Activated CD4-positive, alpha-beta T cell treated with anti-CD3 and anti-CD28 coated beads for 36 hours (primary cell): ENCODE measurements around the gene ANKRD13D. TPM values are rescaled to one million over a fixed set of nuclear protein-coding genes. Genes with fewer than 3 reads are reported as not detected.

Source experiments
- ATAC-seq: fragments of 200-7000 bp; cut with Tn5 transposase; one replicate; pipeline ENCODE4 v1.10.0; 2021; ENCODE audit warnings: mild to moderate bottlenecking, moderate library complexity
- CTCF ChIA-PET: fragments of 350-600 bp; sonication (Branson Sonifier 250); formaldehyde crosslinking; loops from one replicate; lab custom pipeline; 2021; ENCODE audit warnings: antibody characterized with exemption; lab: Charles Lee
- POLR2A ChIA-PET: fragments of 350-600 bp; sonication (Branson Sonifier 250); formaldehyde crosslinking; loops from one replicate; lab custom pipeline; 2021; ENCODE audit warnings: antibody characterized with exemption, inconsistent platforms; lab: Charles Lee
- DNase-seq: peaks from one replicate; pipeline ENCODE4 v3.0.0-alpha.2; 2020
- H3K27ac Mint-ChIP-seq: one replicate; pipeline ENCODE4 v1.8.0; 2021; ENCODE audit warnings: mixed read lengths
- H3K27me3 Mint-ChIP-seq: one replicate; pipeline ENCODE4 v1.8.0; 2021; ENCODE audit warnings: mixed read lengths
- H3K36me3 Mint-ChIP-seq: one replicate; pipeline ENCODE4 v1.8.0; 2021; ENCODE audit warnings: low read depth, mixed read lengths
- H3K4me1 Mint-ChIP-seq: one replicate; pipeline ENCODE4 v1.8.0; 2021; ENCODE audit warnings: mixed read lengths
- H3K4me3 Mint-ChIP-seq: one replicate; pipeline ENCODE4 v1.8.0; 2021; ENCODE audit warnings: mild to moderate bottlenecking, moderate library complexity, mixed read lengths
- H3K9me3 Mint-ChIP-seq: one replicate; pipeline ENCODE4 v1.8.0; 2021; ENCODE audit warnings: low read depth, mixed read lengths
- intact Hi-C, 2 experiments: fragments of 100-400 bp; cut with DNase I in 1 of 2; cut with micrococcal nuclease in 1 of 2; formaldehyde crosslinking; loops; one replicate each; pipeline versions ENCODE4 v1.14.2 to v1.15.1; 2022 to 2024; cut with DNase I, micrococcal nuclease
- total RNA-seq, 2 experiments: library from RNA; stranded (reverse); gene quantifications; one replicate each; pipeline ENCODE4 v1.2.3, GENCODE V29; 2021

ANKRD13D gene
- total RNA-seq, 2 experiments from 2014 or later = 44.9 to 69.5 TPM

- Mint-ChIP-seq H3K4me3 (peak overlapping the region; percentile 98), H3K36me3 (peaks cover 54% of the 10 kb centered on the region), H3K9me3 (no peaks in the 10 kb centered on the region), H3K4me1 (peaks cover 79% of the 10 kb centered on the region), H3K27me3 (no peaks in the 10 kb centered on the region), H3K27ac (peak overlapping the region; percentile 99)
- peak; percentile 89 for DNase-seq
- ChIA-PET CTCF (interaction anchor here (0.7 to 3.1 kb wide), 10 partner anchors 10 to 141 kb away, joined by 3 to 15 read pairs (median 5); partner anchors contain the start of gene POLD4), POLR2A (interaction anchor here (0.5 to 2.0 kb wide), 5 partner anchors 9 to 133 kb away, joined by 3 to 6 read pairs (median 4); partner anchors contain the start of genes ANKRD13D and PPP1CA)
- peak; percentile 59 for ATAC-seq
- intact Hi-C loops = loop anchor here (1.0 to 5.0 kb wide), 6 partner anchors 9 to 214 kb away; partner anchors contain the start of genes AIP (in 1 of the 2) and POLD4 (in 1 of the 2)
Measured at GRCh38 chr11:67268081-67268961, 20.8 kb upstream of the ANKRD13D start.

- no peaks in the 10 kb centered on the region for H3K27me3 Mint-ChIP-seq
- peaks cover 79% of the 10 kb centered on the region for H3K4me1 Mint-ChIP-seq
- intact Hi-C loops = loop anchor here (1.0 to 5.0 kb wide), 6 partner anchors 8 to 213 kb away; partner anchors contain the start of genes AIP (in 1 of the 2) and POLD4 (in 1 of the 2)
- H3K9me3 Mint-ChIP-seq = no peaks in the 10 kb centered on the region
- ChIA-PET POLR2A (no interaction called here), CTCF (interaction anchor here (0.8 to 3.1 kb wide), 5 partner anchors 9 to 112 kb away, joined by 3 to 15 read pairs (median 4); no protein-coding TSS in a partner anchor)
- peaks cover 54% of the 10 kb centered on the region for H3K36me3 Mint-ChIP-seq
- H3K4me3 Mint-ChIP-seq = peak overlapping the region; percentile 98
- DNase-seq (no peak), ATAC-seq (no peak)
- peak overlapping the region; percentile 99 for H3K27ac Mint-ChIP-seq
Measured at GRCh38 chr11:67268962-67269268, 20.2 kb upstream of the ANKRD13D start.

DNA sequence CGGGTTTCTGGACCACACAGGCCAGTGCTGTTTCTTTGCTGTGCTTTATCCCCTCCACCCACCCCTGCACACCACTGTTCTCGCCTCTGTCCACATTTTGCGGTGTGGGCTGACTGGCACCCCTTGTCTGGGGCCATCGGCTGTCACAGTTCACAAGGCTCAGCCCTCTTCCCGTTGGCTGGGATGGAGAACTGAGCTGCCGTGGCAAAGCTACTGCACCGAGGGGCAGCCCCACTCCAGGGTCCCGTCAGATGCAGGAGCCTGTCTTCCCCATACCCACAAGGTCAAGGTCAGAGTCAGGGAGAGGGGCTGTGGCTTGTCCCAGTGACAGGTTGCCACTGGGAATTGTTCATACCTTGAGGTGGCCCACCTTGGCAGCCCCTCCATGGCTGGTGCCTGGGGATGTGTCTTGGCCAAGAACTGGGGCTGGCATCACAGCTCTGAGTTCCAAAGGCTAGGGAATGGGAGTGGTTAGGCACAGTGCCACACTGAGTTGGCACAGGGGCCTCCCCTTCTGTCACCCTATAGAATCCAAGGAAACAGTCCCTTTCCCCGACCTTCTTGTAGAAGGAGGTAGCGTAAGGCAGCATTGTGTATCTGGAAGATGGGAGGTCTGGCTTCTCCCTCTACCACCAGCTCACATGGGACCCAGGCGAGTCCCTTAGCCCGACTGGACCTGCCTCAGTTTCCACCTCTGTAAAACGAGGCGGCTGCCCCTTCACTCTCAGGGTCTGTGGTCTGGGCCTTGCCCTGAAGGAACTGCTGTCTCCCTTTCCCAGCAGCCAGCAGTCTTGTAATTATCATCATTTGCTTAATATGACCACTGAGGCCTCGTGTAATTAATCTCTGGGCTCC, 19.5 kb upstream of the ANKRD13D start:
- no peaks in the 10 kb centered on the region for H3K9me3 Mint-ChIP-seq
- CTCF ChIA-PET = interaction anchor here (0.8 to 3.1 kb wide), 10 partner anchors 8 to 111 kb away, joined by 3 to 15 read pairs (median 4); no protein-coding TSS in a partner anchor
- H3K27ac Mint-ChIP-seq = peak overlapping the region; percentile 99
- DNase-seq = peak; percentile 37
- peaks cover 58% of the 10 kb centered on the region for H3K36me3 Mint-ChIP-seq
- peak overlapping the region; percentile 98 for H3K4me3 Mint-ChIP-seq
- ATAC-seq = no peak
- intact Hi-C loops = loop anchor here (2.0 to 5.0 kb wide), 5 partner anchors 29 to 218 kb away; partner anchors contain the start of genes AIP (in 1 of the 2), PPP1CA (in 1 of the 2) and TBC1D10C (in 1 of the 2)
- H3K4me1 Mint-ChIP-seq = peaks cover 78% of the 10 kb centered on the region
- POLR2A ChIA-PET = interaction anchor here (0.6 to 2.4 kb wide), 5 partner anchors 8 to 637 kb away, joined by 3 to 7 read pairs (median 3); no protein-coding TSS in a partner anchor
- H3K27me3 Mint-ChIP-seq = no peaks in the 10 kb centered on the region

GRCh38 chr11:67270256-67271204, 18.6 kb upstream of the ANKRD13D start:
- Mint-ChIP-seq H3K4me1 (peaks cover 77% of the 10 kb centered on the region), H3K36me3 (peaks cover 63% of the 10 kb centered on the region), H3K27ac (peak overlapping the region; percentile 99), H3K4me3 (peak overlapping the region; percentile 98), H3K27me3 (no peaks in the 10 kb centered on the region), H3K9me3 (no peaks in the 10 kb centered on the region)
- ChIA-PET POLR2A (interaction anchor here (0.6 to 2.4 kb wide), 5 partner anchors 13 to 638 kb away, joined by 6 to 9 read pairs (median 7); no protein-coding TSS in a partner anchor), CTCF (interaction anchor here (0.8 to 2.5 kb wide), 11 partner anchors 14 to 111 kb away, joined by 3 to 11 read pairs (median 7); no protein-coding TSS in a partner anchor)
- no peak for ATAC-seq
- peak; percentile 38 for DNase-seq
- intact Hi-C loops = loop anchor here in 1 of 2 experiments (5.0 kb wide), 2 partner anchors 132 to 217 kb away; partner anchors contain the start of genes PPP1CA and TBC1D10C

GRCh38 chr11:67271205-67271540, 17.9 kb upstream of the ANKRD13D start:
- CTCF ChIA-PET = interaction anchor here (0.9 to 2.5 kb wide), 8 partner anchors 11 to 75 kb away, joined by 3 to 11 read pairs (median 4); no protein-coding TSS in a partner anchor
- Mint-ChIP-seq H3K27ac (peak overlapping the region; percentile 99), H3K36me3 (peaks cover 68% of the 10 kb centered on the region), H3K9me3 (no peaks in the 10 kb centered on the region), H3K27me3 (no peaks in the 10 kb centered on the region), H3K4me3 (peak overlapping the region; percentile 98), H3K4me1 (peaks cover 78% of the 10 kb centered on the region)
- DNase-seq = no peak
- intact Hi-C loops = loop anchor here in 1 of 2 experiments (5.0 kb wide), 2 partner anchors 131 to 216 kb away; partner anchors contain the start of genes PPP1CA and TBC1D10C
- no peak for ATAC-seq
- POLR2A ChIA-PET = interaction anchor here (0.8 to 2.4 kb wide), 6 partner anchors 12 to 65 kb away, joined by 3 to 9 read pairs (median 7); partner anchors contain the start of gene SSH3

DNA sequence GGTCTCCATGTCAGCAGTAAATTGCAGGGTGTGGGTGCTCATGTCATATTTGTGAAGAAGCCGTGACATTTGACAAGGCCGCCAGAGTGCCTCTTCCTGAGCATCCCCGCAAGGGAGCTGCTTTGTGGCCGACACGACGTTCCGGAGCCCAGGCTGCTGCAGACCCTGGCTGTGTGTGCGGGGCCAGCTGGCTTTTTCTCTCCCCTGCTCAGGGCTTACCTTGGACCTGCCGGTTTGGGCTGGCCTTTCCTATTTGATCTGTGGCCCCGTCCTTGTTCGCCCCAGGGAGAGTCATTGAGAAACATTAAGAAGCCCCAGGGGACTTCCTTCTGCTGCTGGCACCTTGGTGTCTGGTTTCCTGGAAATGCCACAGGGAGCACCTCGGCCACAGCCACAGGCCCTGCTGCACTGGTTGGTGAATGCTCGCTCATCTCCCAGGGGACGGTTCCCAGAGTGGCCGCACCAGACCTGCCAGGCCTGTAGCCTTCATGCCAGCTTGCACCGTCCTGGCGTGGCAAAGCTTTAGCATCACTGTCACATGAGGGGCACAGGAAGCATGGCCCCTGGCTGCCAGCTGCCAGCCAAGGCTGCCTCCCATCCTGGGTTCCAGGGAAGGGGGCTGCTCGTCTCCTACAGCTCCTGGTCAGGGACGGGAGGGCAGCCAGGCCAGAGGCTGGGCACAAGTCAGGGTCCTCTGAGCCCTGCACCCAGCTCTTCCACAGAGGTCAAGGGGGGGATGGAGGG, 17.4 kb upstream of the ANKRD13D start:
- intact Hi-C loops = loop anchor here (1.0 to 5.0 kb wide), 3 partner anchors 17 to 216 kb away; partner anchors contain the start of genes PPP1CA (in 1 of the 2) and TBC1D10C (in 1 of the 2)
- CTCF ChIA-PET = interaction anchor here (0.7 to 2.5 kb wide), 13 partner anchors 8 to 1376 kb away, joined by 3 to 11 read pairs (median 3); no protein-coding TSS in a partner anchor
- POLR2A ChIA-PET = interaction anchor here (0.8 to 2.4 kb wide), 6 partner anchors 11 to 65 kb away, joined by 3 to 9 read pairs (median 7); partner anchors contain the start of gene SSH3
- Mint-ChIP-seq H3K36me3 (peaks cover 72% of the 10 kb centered on the region), H3K27me3 (no peaks in the 10 kb centered on the region), H3K27ac (peak overlapping the region; percentile 99), H3K4me1 (peaks cover 82% of the 10 kb centered on the region), H3K9me3 (no peaks in the 10 kb centered on the region), H3K4me3 (peak overlapping the region; percentile 98)
- peak; percentile 31 for ATAC-seq
- peak; percentile 85 for DNase-seq

DNA sequence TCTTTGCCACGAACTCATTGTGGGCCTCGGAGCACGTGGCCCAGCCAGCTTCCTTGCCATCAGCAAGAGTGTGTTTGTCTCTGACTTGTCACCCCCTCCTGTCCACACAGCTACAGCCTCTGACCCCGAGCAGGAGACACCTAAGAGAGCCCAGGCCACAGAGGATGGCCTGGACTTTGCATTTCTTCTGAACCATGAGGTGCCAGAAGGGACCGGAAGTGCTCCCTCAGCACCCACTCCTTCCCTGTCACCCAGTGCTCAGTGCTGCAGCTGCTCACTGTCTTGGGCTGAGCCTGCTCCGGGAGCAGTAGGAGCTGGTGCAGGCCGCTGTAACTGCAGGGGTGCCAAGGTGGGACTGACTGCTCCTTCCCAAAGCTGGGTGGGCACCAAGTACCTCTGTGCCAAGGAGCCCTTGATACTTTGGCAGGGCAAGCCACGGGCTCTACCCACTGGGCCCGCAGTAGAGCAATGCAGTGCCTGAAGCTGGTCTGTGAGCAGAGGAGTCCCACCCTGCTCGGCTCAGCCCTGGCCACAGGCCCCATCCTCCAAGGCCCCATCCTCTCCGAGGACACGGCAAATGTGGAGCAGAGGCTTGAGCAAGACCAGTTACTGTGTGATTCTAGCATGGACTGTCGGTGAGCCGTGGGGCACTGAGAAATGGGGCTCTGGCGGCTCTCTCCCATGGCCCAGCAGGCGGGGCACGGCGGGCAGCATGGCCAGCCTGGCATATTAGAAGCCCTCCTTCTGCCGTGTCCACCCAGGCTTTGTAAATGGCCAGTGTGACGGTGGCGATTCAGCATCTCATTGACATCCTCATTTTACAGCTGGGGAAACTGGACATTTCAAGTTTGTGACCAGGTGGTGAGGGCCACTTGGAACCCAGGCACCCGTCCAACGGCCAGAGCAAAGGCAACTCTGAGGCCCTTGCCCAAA, 16.5 kb upstream of the ANKRD13D start:
- DNase-seq = peak; percentile 74
- H3K9me3 Mint-ChIP-seq = no peaks in the 10 kb centered on the region
- H3K27me3 Mint-ChIP-seq = no peaks in the 10 kb centered on the region
- H3K36me3 Mint-ChIP-seq = peaks cover 68% of the 10 kb centered on the region
- H3K4me1 Mint-ChIP-seq = peaks cover 88% of the 10 kb centered on the region
- peak overlapping the region; percentile 98 for H3K4me3 Mint-ChIP-seq
- CTCF ChIA-PET = interaction anchor here (0.6 to 2.5 kb wide), 13 partner anchors 8 to 1377 kb away, joined by 3 to 11 read pairs (median 4); no protein-coding TSS in a partner anchor
- intact Hi-C loops = loop anchor here (1.0 to 5.0 kb wide), 3 partner anchors 16 to 215 kb away; partner anchors contain the start of genes PPP1CA (in 1 of the 2) and TBC1D10C (in 1 of the 2)
- peak overlapping the region; percentile 99 for H3K27ac Mint-ChIP-seq
- POLR2A ChIA-PET = interaction anchor here (2.0 kb wide), 1 partner anchor 15 kb away, joined by 9 read pairs; no protein-coding TSS in a partner anchor
- peak; percentile 23 for ATAC-seq
